Keratinocyte (primary cell): ENCODE data around the gene GPR158.

Experiments
- CTCF ChIP-seq, 3 experiments: IDR thresholded peaks in 1 of 3; conservative IDR thresholded peaks in 1 of 3; optimal IDR thresholded peaks in 1 of 3; 2 replicates in 2 of 3; 3 replicates in 1 of 3; pipeline versions ENCODE3 to v1.5.1; 2011; ENCODE audit warnings: low read length in 3 of 3, mild to moderate bottlenecking in 3 of 3, moderate library complexity in 2 of 3, control low read depth in 1 of 3, inconsistent platforms in 1 of 3; ENCODE audit not compliant: insufficient read depth in 2 of 3; ENCODE audit errors: extremely low read depth in 1 of 3
- EZH2 ChIP-seq: IDR thresholded peaks from one replicate; pipeline ENCODE4 v1.6.1; 2012; ENCODE audit warnings: inconsistent platforms, mild to moderate bottlenecking, low read length, moderate library complexity

GRCh38 chr10:25142116-25142864, 32.5 kb upstream of the GPR158 start:
- TF ChIP-seq CTCF (optimal IDR thresholded peaks at IDR 0.05 in 1 of 3, IDR thresholded peaks at IDR 0.05 in 1 of 3, conservative IDR thresholded peaks at IDR 0.05 in 1 of 3; ENCODE audit: extremely low read depth in 1 of 3, insufficient read depth in 2 of 3, low read length in 3 of 3) (no peak), EZH2 (no peak)
